ENCODE data around the gene RNF13.

RNF13 gene

DNA sequence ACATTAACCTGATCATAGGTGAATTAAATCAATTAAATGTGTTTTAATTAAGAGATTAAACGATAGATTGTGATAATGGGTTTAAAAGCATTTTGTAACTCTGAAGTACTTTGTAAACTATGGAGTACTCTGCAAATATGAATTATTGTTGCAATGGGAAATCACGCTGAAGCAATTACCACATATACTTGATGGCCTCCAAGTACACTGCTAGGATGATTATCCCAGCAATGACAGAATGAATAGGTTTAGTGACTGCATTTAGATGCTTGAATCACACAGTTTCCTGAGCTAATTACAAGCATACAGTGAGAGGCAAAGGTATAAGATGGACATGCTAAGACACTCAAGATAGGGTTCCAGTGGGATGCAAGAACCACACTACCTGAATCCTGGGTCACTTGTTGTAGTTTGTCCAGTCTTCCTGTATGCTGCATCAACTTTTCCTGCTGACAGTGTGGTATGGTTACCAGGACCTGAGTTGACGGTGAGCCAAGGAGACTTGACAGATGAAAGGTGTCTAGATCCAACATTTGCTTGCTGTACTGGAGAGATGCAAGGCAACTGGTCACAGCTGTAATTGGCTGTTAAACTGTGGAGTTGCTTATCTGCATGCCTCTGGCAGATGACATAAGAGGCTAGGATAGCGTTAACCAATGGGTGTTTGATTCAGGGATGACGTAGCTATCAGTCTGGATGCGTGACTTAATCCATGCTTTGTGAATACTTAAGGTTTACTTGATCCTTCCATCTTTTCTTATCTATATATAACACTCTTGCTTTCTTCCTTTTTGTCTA, 38.0 kb downstream of the RNF13 start:
- Histone ChIP-seq H3K9ac (ENCODE audit: low read length) (no peak overlapping the region), H3K27ac (ENCODE audit: low read depth, low read length) (no peak overlapping the region), H3K27me3 (ENCODE audit: low read length) (no peaks in the 10 kb centered on the region), H3K9me2 (replicated peaks; ENCODE audit: insufficient read depth, low read length) (no peaks in the 10 kb centered on the region), H2AFZ (ENCODE audit: low read depth, low read length, severe bottlenecking) (no peak overlapping the region), H4K20me1 (ENCODE audit: low read depth, low read length) (no peaks in the 10 kb centered on the region), H3K9me3 (ENCODE audit: insufficient read depth, low read length) (no peaks in the 10 kb centered on the region), H3K4me3 (ENCODE audit: insufficient read depth, low read length, poor library complexity, severe bottlenecking) (no peak overlapping the region), H3K79me2 (ENCODE audit: insufficient read depth, low read length) (peaks cover 6% of the 10 kb centered on the region; the same call in 1 of the 2 replicates), H3K4me2 (ENCODE audit: low read depth, low read length, poor library complexity, severe bottlenecking) (no peak overlapping the region), H3K36me3 (ENCODE audit: low read length) (peaks cover 12% of the 10 kb centered on the region; the same call in 1 of the 2 replicates), H3F3A (ENCODE audit: insufficient read depth) (no peaks in the 10 kb centered on the region)
- TF ChIP-seq EZH2phosphoT487 (conservative IDR thresholded peaks at IDR 0.05; ENCODE audit: low read length) = no peak
- no peak for TF ChIP-seq CTCF (IDR thresholded peaks at IDR 0.05; ENCODE audit: insufficient read depth, low read length, poor library complexity, severe bottlenecking)

GRCh38 chr3:149858911-149859310, 45.9 kb downstream of the RNF13 start:
- no peaks in the 10 kb centered on the region for H3F3A ChIP-seq (ENCODE audit: insufficient read depth)
- no peak overlapping the region for H3K9ac ChIP-seq (ENCODE audit: low read length)
- no peak overlapping the region for H3K4me2 ChIP-seq (ENCODE audit: low read depth, low read length, poor library complexity, severe bottlenecking)
- H3K79me2 ChIP-seq (ENCODE audit: insufficient read depth, low read length) = no peaks in the 10 kb centered on the region
- H2AFZ ChIP-seq (ENCODE audit: low read depth, low read length, severe bottlenecking) = no peak overlapping the region
- no peaks in the 10 kb centered on the region for H3K9me3 ChIP-seq (ENCODE audit: insufficient read depth, low read length)
- no peaks in the 10 kb centered on the region for H3K9me2 ChIP-seq (replicated peaks; ENCODE audit: insufficient read depth, low read length)
- H3K27ac ChIP-seq (ENCODE audit: low read depth, low read length) = no peak overlapping the region
- no peaks in the 10 kb centered on the region for H4K20me1 ChIP-seq (ENCODE audit: low read depth, low read length)
- H3K27me3 ChIP-seq (ENCODE audit: low read length) = no peaks in the 10 kb centered on the region
- H3K36me3 ChIP-seq (ENCODE audit: low read length) = peaks cover 3% of the 10 kb centered on the region; the same call in 1 of the 2 replicates
- H3K4me3 ChIP-seq (ENCODE audit: insufficient read depth, low read length, poor library complexity, severe bottlenecking) = no peak overlapping the region
- TF ChIP-seq CTCF (IDR thresholded peaks at IDR 0.05; ENCODE audit: insufficient read depth, low read length, poor library complexity, severe bottlenecking) = no peak
- TF ChIP-seq EZH2phosphoT487 (conservative IDR thresholded peaks at IDR 0.05; ENCODE audit: low read length) = no peak

GRCh38 chr3:149860881-149861280, 47.9 kb downstream of the RNF13 start:
- no peak overlapping the region for H2AFZ ChIP-seq (ENCODE audit: low read depth, low read length, severe bottlenecking)
- no peaks in the 10 kb centered on the region for H3K79me2 ChIP-seq (ENCODE audit: insufficient read depth, low read length)
- H3K27ac ChIP-seq (ENCODE audit: low read depth, low read length) = no peak overlapping the region
- no peaks in the 10 kb centered on the region for H3F3A ChIP-seq (ENCODE audit: insufficient read depth)
- H3K9me2 ChIP-seq (replicated peaks; ENCODE audit: insufficient read depth, low read length) = no peaks in the 10 kb centered on the region
- H3K36me3 ChIP-seq (ENCODE audit: low read length) = no peaks in the 10 kb centered on the region
- H3K4me2 ChIP-seq (ENCODE audit: low read depth, low read length, poor library complexity, severe bottlenecking) = no peak overlapping the region
- no peaks in the 10 kb centered on the region for H4K20me1 ChIP-seq (ENCODE audit: low read depth, low read length)
- no peaks in the 10 kb centered on the region for H3K27me3 ChIP-seq (ENCODE audit: low read length)
- TF ChIP-seq CTCF (IDR thresholded peaks at IDR 0.05; ENCODE audit: insufficient read depth, low read length, poor library complexity, severe bottlenecking) (no peak), EZH2phosphoT487 (conservative IDR thresholded peaks at IDR 0.05; ENCODE audit: low read length) (no peak)
- no peak overlapping the region for H3K4me3 ChIP-seq (ENCODE audit: insufficient read depth, low read length, poor library complexity, severe bottlenecking)
- no peaks in the 10 kb centered on the region for H3K9me3 ChIP-seq (ENCODE audit: insufficient read depth, low read length)
- no peak overlapping the region for H3K9ac ChIP-seq (ENCODE audit: low read length)
